Peyer's patch (tissue), 4 donors: ENCODE results near the gene MGST1.

Source experiments
- POLR2A ChIP-seq, 2 donors: fragments of 450-650 bp; IDR thresholded peaks; one replicate each; pipeline ENCODE4 v1.5.1; 2017; ENCODE audit warnings: antibody characterized with exemption in 2 of 2, mild to moderate bottlenecking in 2 of 2, moderate library complexity in 2 of 2
- TF ChIP-seq, protein P1 (sequence below), 6 experiments: fragments of 450-650 bp in 4 of 6; fragments of 200-600 bp in 2 of 6; sonication (generic) in 1 of 6; IDR thresholded peaks; one replicate each; pipeline ENCODE4 v1.5.1; 2017 to 2019; ENCODE audit warnings: antibody characterized with exemption in 6 of 6, mild to moderate bottlenecking in 3 of 6, moderate library complexity in 1 of 6

DNA sequence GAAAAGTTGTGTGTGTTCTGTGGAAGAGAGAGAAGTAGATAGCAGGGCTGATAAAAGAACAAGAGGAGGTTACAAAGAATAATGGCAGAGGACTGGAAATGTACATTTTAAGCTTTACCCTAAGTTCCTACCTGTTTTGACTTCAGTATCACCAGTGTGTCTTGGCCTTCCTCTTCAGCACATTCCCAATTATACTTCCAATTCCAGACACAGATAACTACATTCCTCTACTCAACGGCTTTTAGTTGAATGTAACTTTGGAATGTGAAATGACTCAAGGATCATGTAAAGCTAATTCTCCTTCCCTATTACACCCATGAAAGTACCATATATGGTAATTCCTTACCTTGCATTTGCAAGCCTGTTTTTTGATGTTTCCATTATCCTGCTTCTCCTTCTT is 5.0 kb downstream of the MGST1 start:
- TF ChIP-seq POLR2A (IDR thresholded peaks at IDR 0.05), result no peak
- TF ChIP-seq, protein P1, sequence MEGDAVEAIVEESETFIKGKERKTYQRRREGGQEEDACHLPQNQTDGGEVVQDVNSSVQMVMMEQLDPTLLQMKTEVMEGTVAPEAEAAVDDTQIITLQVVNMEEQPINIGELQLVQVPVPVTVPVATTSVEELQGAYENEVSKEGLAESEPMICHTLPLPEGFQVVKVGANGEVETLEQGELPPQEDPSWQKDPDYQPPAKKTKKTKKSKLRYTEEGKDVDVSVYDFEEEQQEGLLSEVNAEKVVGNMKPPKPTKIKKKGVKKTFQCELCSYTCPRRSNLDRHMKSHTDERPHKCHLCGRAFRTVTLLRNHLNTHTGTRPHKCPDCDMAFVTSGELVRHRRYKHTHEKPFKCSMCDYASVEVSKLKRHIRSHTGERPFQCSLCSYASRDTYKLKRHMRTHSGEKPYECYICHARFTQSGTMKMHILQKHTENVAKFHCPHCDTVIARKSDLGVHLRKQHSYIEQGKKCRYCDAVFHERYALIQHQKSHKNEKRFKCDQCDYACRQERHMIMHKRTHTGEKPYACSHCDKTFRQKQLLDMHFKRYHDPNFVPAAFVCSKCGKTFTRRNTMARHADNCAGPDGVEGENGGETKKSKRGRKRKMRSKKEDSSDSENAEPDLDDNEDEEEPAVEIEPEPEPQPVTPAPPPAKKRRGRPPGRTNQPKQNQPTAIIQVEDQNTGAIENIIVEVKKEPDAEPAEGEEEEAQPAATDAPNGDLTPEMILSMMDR (IDR thresholded peaks at IDR 0.05), result no peak
